Measurements from ENCODE around the gene ARHGEF6.
A peak's percentile ranks its signal among the peaks of the same experiment; 100 is the strongest.

GRCh38 chrX:136779346-136779781 lies 1.4 kb downstream of the ARHGEF6 start:
- TF ChIP-seq CTCF (IDR thresholded peaks at IDR 0.05; ENCODE audit: low read depth, low read length) (no peak), MAX (IDR thresholded peaks at IDR 0.05; ENCODE audit: low read depth, low read length) (peak; percentile 31; the same call in 1 of the 2 replicates), POLR2A (IDR thresholded peaks at IDR 0.05; ENCODE audit: extremely low read depth, insufficient read length) (peak; percentile 78)
